GM19035 (cell line): ENCODE data around the gene PTPRB.
"Not testable (repeated sequence)": the region's sequence is repeated elsewhere in the genome, so short reads cannot be mapped to it uniquely, and the experiment has no call there.

Source experiments
- ATAC-seq: cut with Tn5 transposase; IDR thresholded peaks from one replicate; pipeline ENCODE4 v1.9.1; 2021; ENCODE audit not compliant: unreplicated experiment

Gene PTPRB

GRCh38 chr12:70549340-70550179 is 87.7 kb downstream of the PTPRB start:
- no peak for ATAC-seq

GRCh38 chr12:70543444-70543843 is 93.8 kb downstream of the PTPRB start:
- ATAC-seq = no peak

GRCh38 chr12:70540996-70541395 is 96.2 kb downstream of the PTPRB start:
- ATAC-seq = no peak

GRCh38 chr12:70536650-70537049 is 100.6 kb downstream of the PTPRB start:
- ATAC-seq = no peak

GRCh38 chr12:70535896-70536374 is 101.3 kb downstream of the PTPRB start:
- no peak for ATAC-seq

GRCh38 chr12:70534466-70534865 is 102.8 kb downstream of the PTPRB start:
- ATAC-seq = no peak

- no peak for ATAC-seq
Observed at GRCh38 chr12:70529647-70530046, 107.6 kb downstream of the PTPRB start.

- ATAC-seq = no peak
Observed at GRCh38 chr12:70520847-70521246, 116.4 kb downstream of the PTPRB start.

- no peak for ATAC-seq
Observed at GRCh38 chr12:70513426-70513825, 123.8 kb downstream of the PTPRB start.

- ATAC-seq = no peak
Observed at GRCh38 chr12:70508178-70508577, 129.1 kb downstream of the PTPRB start.

- ATAC-seq = no peak
Observed at GRCh38 chr12:70507442-70507841, 129.8 kb downstream of the PTPRB start.

- ATAC-seq = no peak
Observed at GRCh38 chr12:70497508-70497907, 139.7 kb downstream of the PTPRB start.

GRCh38 chr12:70492904-70493303 is 144.3 kb downstream of the PTPRB start:
- not testable (repeated sequence) for ATAC-seq

GRCh38 chr12:70490928-70491327 is 146.3 kb downstream of the PTPRB start:
- ATAC-seq = not testable (repeated sequence)

GRCh38 chr12:70487440-70487839 is 149.8 kb downstream of the PTPRB start:
- peak; percentile 66 for ATAC-seq

- no peak for ATAC-seq
Observed at GRCh38 chr12:70486588-70486987, 150.6 kb downstream of the PTPRB start.

GRCh38 chr12:70485704-70486103 is 151.5 kb downstream of the PTPRB start:
- no peak for ATAC-seq

GRCh38 chr12:70484464-70484863 is 152.8 kb downstream of the PTPRB start:
- no peak for ATAC-seq

GRCh38 chr12:70482764-70483163 is 154.5 kb downstream of the PTPRB start:
- no peak for ATAC-seq

GRCh38 chr12:70469221-70469820 is 167.9 kb downstream of the PTPRB start:
- no peak for ATAC-seq

- no peak for ATAC-seq
Observed at GRCh38 chr12:70468741-70469140, 168.5 kb downstream of the PTPRB start.
